Central memory CD4-positive, alpha-beta T cell (primary cell): ENCODE measurements around the gene ARHGEF4.

ENCODE experiments used
- DNase-seq: peaks from one replicate; pipeline ENCODE4 v3.0.0; 2022

Gene ARHGEF4

GRCh38 chr2:130921164-130921476, 84.4 kb downstream of the ARHGEF4 start:
- DNase-seq, result no peak

DNA sequence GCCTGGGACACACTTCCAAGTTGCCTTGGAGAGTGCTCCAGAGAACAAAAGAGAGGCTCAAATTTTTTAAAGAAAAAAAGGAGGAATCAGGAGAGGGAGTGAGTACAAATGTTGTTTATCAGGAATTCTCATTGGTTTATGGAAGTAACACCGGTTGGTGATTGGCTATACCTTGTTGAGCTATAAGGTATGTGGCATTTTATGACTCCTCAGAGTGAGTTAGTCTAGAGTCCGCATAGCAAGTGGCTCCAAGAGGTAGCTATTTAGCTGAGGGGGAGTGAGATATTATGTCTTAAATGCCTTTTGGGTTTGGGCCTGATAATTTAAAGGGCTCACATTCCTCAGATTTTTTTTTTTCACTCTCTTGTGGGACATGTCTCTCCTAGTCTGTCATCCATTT, 85.7 kb downstream of the ARHGEF4 start:
- no peak for DNase-seq

- DNase-seq, result no peak
Observed at GRCh38 chr2:130928385-130928784, 91.7 kb downstream of the ARHGEF4 start.

- no peak for DNase-seq
Observed at GRCh38 chr2:130930740-130931659, 94.3 kb downstream of the ARHGEF4 start.

GRCh38 chr2:130933501-130933900, 96.8 kb downstream of the ARHGEF4 start:
- no peak for DNase-seq

- no peak for DNase-seq
Observed at GRCh38 chr2:130936451-130936850, 99.7 kb downstream of the ARHGEF4 start.

DNA sequence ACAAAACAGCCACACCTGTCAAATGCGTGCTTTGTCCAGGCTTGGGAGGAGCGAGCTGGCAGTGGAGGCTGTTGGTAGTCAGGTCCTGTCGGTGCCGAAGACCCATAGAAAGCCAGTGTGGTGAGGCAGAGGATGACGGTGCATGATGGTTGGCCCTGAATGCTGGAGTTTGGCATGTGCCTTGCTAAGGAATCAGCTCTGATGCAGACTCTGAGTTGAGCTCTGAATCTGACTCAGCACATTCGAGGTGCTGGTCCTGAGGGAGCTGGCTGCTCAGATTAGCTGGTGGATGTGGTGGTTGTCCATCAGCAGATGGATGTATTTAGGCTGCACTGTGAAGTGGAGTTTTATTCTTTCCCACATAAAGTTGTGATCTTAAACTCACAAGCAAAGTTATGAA, 111.3 kb downstream of the ARHGEF4 start:
- no peak for DNase-seq

- DNase-seq, result no peak
Observed at GRCh38 chr2:130949954-130950353, 113.2 kb downstream of the ARHGEF4 start.

- DNase-seq, result no peak
Observed at GRCh38 chr2:130951018-130951417, 114.3 kb downstream of the ARHGEF4 start.

GRCh38 chr2:130954873-130955272, 118.2 kb downstream of the ARHGEF4 start:
- no peak for DNase-seq

GRCh38 chr2:130957915-130958314, 121.2 kb downstream of the ARHGEF4 start:
- no peak for DNase-seq

- DNase-seq, result no peak
Observed at GRCh38 chr2:130963196-130963848, 126.6 kb downstream of the ARHGEF4 start.

- no peak for DNase-seq
Observed at GRCh38 chr2:130963849-130964793, 127.4 kb downstream of the ARHGEF4 start.

DNA sequence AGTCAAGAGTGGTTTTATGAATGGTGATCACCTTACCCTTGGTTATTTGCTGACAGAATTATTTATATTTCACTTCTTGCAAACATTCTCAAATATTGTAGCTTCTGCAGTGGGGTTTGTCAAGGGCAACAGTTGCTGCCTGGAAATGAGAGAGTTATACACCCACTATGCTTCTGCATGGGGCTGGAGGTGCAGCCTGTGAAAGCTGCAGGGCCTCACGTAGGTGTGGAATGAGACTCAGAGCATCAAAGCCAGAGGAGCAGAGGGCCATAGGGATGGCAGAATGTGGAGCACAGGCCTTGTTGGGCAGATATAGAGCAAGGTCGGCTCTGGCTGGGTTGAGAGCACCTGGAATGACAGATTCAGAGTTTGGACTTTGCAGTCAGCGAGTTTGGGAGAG, 128.2 kb downstream of the ARHGEF4 start:
- no peak for DNase-seq

DNA sequence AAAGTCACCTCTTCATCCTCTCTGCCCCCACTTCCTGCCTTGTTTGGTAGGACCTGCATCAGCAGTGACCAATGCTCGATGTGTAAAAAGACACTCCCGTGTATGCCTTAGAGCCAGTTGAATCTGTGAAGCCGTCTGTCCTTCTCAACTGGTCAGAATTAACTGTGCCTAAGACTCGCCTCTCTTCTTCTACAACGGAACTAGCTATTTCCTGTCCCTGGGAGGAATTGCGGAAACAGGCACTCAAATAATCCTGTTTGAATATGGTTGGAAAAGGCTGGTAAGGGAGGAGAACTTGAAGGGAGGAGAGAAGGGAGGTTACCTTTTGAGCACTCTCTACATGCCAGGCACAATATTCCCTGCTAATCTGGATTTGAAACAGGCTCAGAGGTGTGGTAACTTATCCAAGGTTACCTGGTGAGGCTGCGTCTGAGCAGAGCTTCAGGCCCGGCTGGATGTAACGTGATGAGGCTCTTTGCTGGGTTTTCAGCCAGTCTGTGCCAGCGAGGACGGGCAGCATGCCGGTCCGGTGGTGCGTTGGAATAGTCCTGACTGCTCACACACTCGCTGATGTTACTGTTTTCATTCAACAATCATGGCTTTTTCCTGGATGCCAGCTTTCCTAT, 129.5 kb downstream of the ARHGEF4 start:
- no peak for DNase-seq

DNA sequence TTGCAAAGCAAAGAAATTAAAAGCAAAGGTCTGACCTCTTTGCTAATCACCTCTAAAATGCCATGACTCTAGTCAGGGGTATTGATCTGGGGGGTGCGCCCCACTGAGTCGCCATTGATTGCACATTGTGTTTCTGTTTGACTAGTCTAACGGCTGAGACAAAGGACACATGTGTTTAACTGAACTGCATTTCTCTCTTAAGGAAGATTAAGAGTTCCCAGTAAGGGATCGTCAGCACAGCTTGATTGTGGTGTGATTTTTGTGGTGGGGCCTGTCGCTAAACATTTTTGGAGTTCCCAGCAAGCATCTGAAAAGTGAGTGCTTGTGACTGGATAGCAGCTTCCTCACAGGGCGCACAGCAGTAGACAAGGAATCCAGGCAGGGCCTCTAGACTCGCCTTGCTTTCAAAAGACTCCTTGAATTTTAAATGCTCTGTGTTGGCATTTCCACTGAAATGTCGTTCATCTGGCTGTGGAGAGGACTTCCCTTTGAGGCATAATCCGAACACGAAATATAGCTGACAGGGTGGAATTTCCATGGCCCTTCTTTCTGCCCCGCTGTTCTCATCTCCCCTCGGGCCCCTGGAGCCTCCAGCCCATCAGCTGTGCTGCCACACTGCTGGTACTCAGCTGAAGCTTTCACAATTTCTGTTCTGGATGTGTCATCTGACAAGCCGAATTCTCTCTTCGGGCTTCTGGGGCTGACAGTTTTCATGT, 130.2 kb downstream of the ARHGEF4 start:
- no peak for DNase-seq

DNA sequence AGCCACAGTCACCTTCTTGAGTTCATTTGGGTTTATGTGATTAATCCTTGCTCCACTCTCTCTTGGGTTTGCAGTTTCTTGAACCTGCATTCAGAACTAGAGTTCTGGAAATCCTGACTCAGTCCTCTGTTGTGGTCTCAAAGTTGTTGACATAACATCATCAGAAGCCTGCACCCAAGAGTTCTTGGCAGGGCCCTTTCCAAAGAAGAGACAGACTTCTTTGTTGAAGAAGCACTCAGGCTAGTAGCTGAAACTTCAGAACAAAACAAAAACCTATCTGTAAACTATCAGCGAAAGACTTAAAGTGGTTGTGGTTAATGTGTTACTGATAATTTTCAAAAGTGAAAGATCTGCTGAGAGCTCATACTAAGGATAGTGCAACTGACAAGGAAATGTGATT, 135.7 kb downstream of the ARHGEF4 start:
- no peak for DNase-seq

GRCh38 chr2:130975729-130976128, 139.0 kb downstream of the ARHGEF4 start:
- no peak for DNase-seq

- no peak for DNase-seq
Observed at GRCh38 chr2:130976591-130977237, 140.0 kb downstream of the ARHGEF4 start.

GRCh38 chr2:130977461-130978050, 140.8 kb downstream of the ARHGEF4 start:
- no peak for DNase-seq

- DNase-seq, result no peak
Observed at GRCh38 chr2:130981667-130982066, 145.0 kb downstream of the ARHGEF4 start.
